Astrocyte of the spinal cord (primary cell): ENCODE results near the gene BPGM.

Source experiments
- DNase-seq: peaks from one replicate; pipeline ENCODE4 v3.0.0; 2011; ENCODE audit warnings: low read depth, low spot score
- H3K4me3 ChIP-seq: 2 replicates; pipeline ENCODE4 v1.5.1; 2011; ENCODE audit warnings: low read depth, mild to moderate bottlenecking, low read length, moderate library complexity
- CTCF ChIP-seq: IDR thresholded peaks from 2 replicates; pipeline ENCODE4 v1.5.1; 2012; ENCODE audit warnings: low read depth, mild to moderate bottlenecking, low read length, inconsistent platforms
- in situ Hi-C: cut with HindIII; loops from 2 replicates; pipeline ENCODE4 v1.10.0; 2017; ENCODE audit warnings: low sequenced_read_pairs

Gene BPGM

GRCh38 chr7:134648456-134648855 is 1.8 kb downstream of the BPGM start:
- in situ Hi-C loops, result no loop called here
- no peak for TF ChIP-seq CTCF
- DNase-seq, result no peak
- no peak overlapping the region for H3K4me3 ChIP-seq

- in situ Hi-C loops, result no loop called here
- no peak overlapping the region for H3K4me3 ChIP-seq
- DNase-seq, result no peak
- TF ChIP-seq CTCF, result no peak
These were observed 2.6 kb downstream of the BPGM start for GRCh38 chr7:134649226-134649775.

- TF ChIP-seq CTCF, result no peak
- no peak for DNase-seq
- in situ Hi-C loops, result no loop called here
- H3K4me3 ChIP-seq, result no peak overlapping the region
These were observed 5.3 kb downstream of the BPGM start for GRCh38 chr7:134651991-134652390.

GRCh38 chr7:134654104-134654775 is 7.6 kb downstream of the BPGM start:
- no peak overlapping the region for H3K4me3 ChIP-seq
- no peak for DNase-seq
- in situ Hi-C loops, result no loop called here
- no peak for TF ChIP-seq CTCF

DNA sequence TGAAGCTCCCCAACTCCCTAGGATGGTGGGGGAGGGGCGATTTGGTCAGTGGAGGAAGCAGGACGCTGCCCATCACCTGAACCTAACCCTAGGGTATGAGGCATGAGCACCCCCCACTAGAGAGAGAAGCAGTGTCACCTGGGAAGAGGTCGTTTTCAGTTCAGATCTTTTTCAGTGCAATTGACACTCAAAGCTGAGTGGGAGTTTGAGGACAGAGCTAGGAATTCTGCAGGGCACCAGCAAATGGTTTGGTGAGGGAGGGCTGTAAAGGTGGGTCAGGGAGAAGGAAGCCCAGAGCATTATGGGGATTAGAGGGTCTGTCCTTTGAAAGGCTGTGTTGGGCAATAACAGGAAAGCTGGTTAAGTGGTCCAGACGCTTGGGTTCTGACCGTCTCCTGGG is 10.9 kb downstream of the BPGM start:
- in situ Hi-C loops, result no loop called here

DNA sequence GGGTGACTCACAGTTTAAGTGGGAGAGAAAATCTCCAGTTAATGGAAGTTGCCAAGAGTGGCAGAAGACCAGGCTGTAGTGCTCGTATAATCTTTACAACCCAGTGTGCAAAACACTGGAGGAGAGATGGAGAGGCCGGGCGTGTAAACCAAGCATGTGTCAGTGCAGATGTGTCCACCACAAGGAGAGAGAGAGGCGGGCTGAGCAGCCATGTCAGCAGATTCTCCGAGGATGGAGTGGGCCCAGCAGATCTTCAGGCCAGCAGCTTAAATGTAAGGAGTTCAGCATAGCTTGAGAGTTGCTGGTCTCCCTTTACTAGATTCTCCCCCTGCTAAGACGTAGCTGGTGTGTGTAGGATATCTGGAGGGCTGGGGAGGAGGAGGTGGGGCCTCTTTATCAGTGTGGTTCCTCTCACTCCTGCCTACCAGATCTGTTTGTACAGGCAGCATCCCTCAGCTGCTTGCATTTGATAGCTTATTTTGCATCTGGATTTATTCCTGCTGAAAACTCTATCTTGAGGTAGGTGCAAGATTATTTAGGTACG is 13.7 kb downstream of the BPGM start:
- no peak for TF ChIP-seq CTCF

More for the DNA sequence above, 10.9 kb downstream of the BPGM start:
- no peak for TF ChIP-seq CTCF
- H3K4me3 ChIP-seq, result no peak overlapping the region
- no peak for DNase-seq

More for the DNA sequence above, 13.7 kb downstream of the BPGM start:
- H3K4me3 ChIP-seq, result no peak overlapping the region
- DNase-seq, result peak; percentile 19
- in situ Hi-C loops, result no loop called here
